ENCODE results near the gene CACNA1G.

The CACNA1G gene

GRCh38 chr17:50534222-50534978 lies 26.1 kb upstream of the CACNA1G start:
- DNase-seq: no peak

GRCh38 chr17:50534979-50535326 lies 25.6 kb upstream of the CACNA1G start:
- DNase-seq: no peak

DNA sequence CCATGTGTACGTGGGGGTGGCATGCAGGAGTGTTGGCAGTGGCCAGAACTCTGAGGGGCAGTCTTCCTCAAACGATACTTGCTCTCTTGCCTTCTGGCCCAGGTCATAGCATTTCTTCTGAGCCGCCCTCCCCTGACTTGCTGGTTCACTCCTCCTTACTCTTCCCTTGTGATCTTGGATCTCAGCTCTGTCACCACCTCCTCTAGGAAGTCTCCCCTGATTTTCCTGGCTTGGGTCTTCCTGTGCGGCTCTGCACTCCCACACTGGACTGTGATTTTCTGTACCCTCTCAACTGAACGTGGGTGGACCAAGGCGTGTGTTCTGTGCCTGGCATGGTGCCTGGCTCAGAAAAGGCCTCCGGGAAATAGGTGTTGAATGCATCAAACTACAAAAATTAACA lies 25.1 kb upstream of the CACNA1G start:
- DNase-seq: no peak

GRCh38 chr17:50536683-50537646 lies 23.6 kb upstream of the CACNA1G start:
- no peak for DNase-seq

GRCh38 chr17:50537721-50538548 lies 22.6 kb upstream of the CACNA1G start:
- no peak for DNase-seq

GRCh38 chr17:50538549-50539410 lies 21.7 kb upstream of the CACNA1G start:
- no peak for DNase-seq

- no peak for DNase-seq
These were observed 20.6 kb upstream of the CACNA1G start for GRCh38 chr17:50539762-50540559.

GRCh38 chr17:50540560-50541401 lies 19.7 kb upstream of the CACNA1G start:
- DNase-seq: no peak

DNA sequence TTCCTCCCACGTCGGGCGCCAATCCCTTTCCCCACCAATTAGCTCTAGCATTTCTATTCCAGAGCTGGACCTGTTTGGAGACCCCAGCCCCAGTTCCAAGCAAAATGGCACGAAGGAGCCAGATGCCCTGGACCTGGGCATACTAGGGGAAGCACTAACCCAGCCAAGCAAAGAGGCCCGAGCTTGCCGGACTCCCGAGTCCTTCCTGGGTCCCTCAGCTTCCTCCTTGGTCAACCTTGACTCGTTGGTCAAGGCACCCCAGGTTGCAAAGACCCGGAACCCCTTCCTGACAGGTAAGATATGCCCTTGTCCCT lies 19.2 kb upstream of the CACNA1G start:
- DNase-seq: no peak

- DNase-seq: peak; percentile 27
These were observed 18.5 kb upstream of the CACNA1G start for GRCh38 chr17:50541716-50542688.

- DNase-seq: no peak
These were observed 17.4 kb upstream of the CACNA1G start for GRCh38 chr17:50542795-50543774.

- no peak for DNase-seq
These were observed 16.0 kb upstream of the CACNA1G start for GRCh38 chr17:50544516-50544915.

DNA sequence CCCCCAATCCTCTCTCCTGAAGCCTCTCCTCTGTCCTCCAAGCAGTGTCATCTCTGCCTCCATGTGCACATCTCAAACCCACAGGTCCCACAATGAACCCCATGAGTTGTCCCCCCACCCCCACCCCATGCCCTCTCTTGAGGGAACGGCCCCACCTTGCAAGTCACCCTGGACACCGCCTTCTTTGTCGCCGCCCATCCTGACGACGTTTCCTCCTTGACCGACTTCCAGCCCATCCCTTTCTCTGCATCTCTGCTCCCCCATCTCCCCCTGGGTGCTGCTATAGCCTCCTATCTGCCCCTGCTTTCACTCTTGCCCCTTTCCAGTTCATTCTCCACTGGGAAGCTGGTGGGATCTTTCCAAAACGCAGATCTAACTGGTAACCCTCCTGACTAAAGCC lies 15.2 kb upstream of the CACNA1G start:
- no peak for DNase-seq

GRCh38 chr17:50546701-50547034 lies 13.8 kb upstream of the CACNA1G start:
- DNase-seq: no peak

- DNase-seq: peak; percentile 77
These were observed 13.3 kb upstream of the CACNA1G start, which contains the start of gene SPATA20 for GRCh38 chr17:50547035-50547735. Gene SPATA20, plus strand, starts transcription at chr17:50547174. Its CDS starts 35 bp downstream, at chr17:50547209.

DNA sequence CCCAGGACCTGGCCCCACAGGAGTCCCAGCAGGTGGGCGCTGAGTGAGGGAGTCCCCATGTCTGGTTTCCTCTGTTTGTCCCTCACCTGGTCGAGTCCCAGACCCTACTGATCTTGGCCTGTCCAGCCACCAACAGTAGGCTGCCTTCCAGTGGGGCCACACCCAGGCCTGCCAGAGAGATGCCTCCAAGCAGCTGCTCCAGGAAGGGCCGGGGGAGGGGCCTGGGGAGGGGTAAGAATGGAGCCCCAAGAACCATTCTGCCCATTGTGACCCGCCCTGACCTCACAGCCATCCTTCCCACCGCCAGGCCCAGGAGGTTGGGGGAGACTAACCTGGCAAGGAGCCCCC lies 12.8 kb upstream of the CACNA1G start:
- no peak for DNase-seq

DNA sequence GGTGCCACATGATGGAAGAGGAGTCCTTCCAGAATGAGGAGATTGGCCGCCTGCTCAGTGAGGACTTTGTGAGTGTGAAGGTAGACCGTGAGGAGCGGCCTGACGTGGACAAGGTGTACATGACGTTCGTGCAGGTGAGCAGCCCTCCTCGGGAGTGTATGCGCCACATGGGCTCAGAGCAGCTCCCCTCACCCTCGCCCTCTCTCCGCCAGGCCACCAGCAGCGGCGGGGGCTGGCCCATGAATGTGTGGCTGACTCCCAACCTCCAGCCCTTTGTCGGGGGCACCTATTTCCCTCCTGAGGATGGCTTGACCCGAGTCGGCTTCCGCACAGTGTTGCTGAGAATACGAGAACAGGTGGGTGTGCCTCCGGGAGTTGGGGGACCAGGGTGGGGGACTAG lies 11.7 kb upstream of the CACNA1G start:
- no peak for DNase-seq

All from DMS 273 treated with DMSO at 0.1 percent for 48 hours (cell line).